Measurements from ENCODE around the gene RAB20.
"Not testable (repeated sequence)": the region's sequence is repeated elsewhere in the genome, so short reads cannot be mapped to it uniquely, and the experiment has no call there.

Gene RAB20

GRCh38 chr13:110575322-110576069 lies 14.0 kb upstream of the RAB20 start:
- no peak for DNase-seq (ENCODE audit: low spot score)

GRCh38 chr13:110574161-110574560 lies 12.6 kb upstream of the RAB20 start:
- no peak for DNase-seq (ENCODE audit: low spot score)

DNA sequence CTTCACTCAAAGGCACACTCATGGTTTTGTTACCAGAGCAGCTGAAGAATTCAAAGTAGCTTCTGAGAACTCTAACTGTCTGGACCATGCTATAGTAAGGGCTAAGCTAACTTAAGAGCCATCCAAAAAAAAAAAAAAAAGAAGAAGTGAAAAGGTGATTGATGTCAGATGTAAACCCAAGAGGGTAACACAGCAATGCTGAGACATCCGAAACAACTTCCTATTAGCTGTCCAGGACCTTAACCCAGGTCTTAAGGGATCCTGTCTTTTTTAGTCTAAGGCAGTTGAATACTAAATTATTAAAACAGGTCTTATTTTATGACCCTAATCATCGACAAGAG lies 11.2 kb upstream of the RAB20 start:
- no peak for DNase-seq (ENCODE audit: low spot score)

GRCh38 chr13:110571896-110572777 lies 10.6 kb upstream of the RAB20 start:
- DNase-seq (ENCODE audit: low spot score): no peak

DNA sequence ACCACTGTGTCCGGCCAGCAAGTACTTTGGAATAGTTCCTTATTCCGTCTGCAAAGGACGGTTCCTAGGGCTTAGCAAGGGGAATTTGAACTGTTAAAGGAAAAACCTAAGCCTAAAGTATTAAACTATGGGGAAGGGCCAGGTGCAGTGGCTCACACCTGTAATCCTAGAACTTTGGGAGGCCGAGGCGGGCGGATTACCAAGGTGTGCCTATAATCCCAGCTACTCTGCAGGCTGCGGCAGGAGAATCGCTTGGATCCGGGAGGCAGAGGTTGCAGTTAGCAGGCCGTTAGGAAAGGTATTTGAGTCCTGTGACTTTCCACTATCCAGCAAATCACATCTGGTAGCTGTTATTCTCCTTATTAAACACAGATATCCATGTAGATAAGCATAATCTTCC lies 9.4 kb upstream of the RAB20 start:
- no peak for DNase-seq (ENCODE audit: low spot score)

DNA sequence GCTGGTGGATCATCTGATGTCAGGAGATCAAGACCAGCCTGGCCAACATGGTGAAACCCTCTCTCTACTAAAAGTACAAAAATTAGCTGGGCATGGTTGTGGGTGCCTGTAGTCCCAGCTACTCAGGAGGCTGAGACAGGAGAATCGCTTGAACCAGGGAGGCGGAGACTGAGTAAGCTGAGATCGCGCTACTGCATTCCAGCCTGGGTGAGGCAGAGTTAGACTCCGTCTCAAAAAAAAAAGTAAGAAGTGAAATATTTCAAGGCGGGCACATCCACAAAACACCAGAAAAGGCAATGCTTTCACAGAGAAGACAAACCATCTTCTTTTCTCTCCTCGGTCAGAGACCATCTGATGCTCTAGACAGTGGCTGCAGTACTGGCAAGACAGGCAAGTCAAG lies 8.4 kb upstream of the RAB20 start:
- DNase-seq (ENCODE audit: low spot score): not testable (repeated sequence)

GRCh38 chr13:110568612-110569011 lies 7.1 kb upstream of the RAB20 start:
- no peak for DNase-seq (ENCODE audit: low spot score)

- no peak for DNase-seq (ENCODE audit: low spot score)
Observed at GRCh38 chr13:110566171-110566570, 4.6 kb upstream of the RAB20 start.

- no peak for DNase-seq (ENCODE audit: low spot score)
Observed at GRCh38 chr13:110565296-110565695, 3.8 kb upstream of the RAB20 start.

GRCh38 chr13:110564472-110564985 lies 3.0 kb upstream of the RAB20 start:
- no peak for DNase-seq (ENCODE audit: low spot score)

DNA sequence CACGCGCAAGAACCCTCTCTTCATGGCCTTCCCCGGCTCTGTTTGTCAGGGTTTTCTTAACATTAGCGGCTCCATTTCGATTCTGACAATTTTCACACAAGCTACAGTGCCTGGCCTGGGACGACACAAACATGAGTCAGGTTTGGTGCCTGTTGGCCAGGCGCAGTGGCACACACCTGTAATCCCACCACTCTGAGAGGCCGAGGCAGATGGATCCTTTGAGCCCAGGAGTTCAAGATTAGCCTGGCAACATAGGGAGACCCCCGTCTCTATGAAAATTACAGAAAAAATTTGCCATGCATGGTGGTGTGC lies 1.9 kb upstream of the RAB20 start:
- no peak for DNase-seq (ENCODE audit: low spot score)

- no peak for DNase-seq (ENCODE audit: low spot score)
Observed at GRCh38 chr13:110562696-110563462, 1.4 kb upstream of the RAB20 start.

- no peak for DNase-seq (ENCODE audit: low spot score)
Observed at GRCh38 chr13:110562036-110562597, 595 bp upstream of the RAB20 start.

- no peak for DNase-seq (ENCODE audit: low spot score)
Observed at GRCh38 chr13:110560601-110561343, 750 bp downstream of the RAB20 start.

DNA sequence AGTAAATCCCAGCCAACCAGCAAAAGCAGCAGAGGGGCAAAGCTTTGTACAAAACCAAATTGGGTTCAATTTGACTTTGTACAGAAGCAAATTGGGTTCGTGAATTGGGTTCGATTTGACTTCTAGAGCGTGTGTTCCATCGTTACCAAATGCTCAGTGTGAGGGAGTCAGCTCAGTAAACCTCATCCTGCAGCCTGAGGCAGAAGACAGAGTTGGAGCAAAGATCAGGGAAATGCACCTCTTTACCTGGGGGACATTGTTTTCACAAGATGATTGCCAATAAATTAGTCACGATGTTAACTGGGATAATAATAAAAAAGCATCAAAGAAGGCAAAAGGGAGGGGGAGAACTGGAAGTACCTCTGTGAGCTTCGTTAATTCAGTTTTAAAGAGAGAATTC lies 1.5 kb downstream of the RAB20 start:
- no peak for DNase-seq (ENCODE audit: low spot score)

DNA sequence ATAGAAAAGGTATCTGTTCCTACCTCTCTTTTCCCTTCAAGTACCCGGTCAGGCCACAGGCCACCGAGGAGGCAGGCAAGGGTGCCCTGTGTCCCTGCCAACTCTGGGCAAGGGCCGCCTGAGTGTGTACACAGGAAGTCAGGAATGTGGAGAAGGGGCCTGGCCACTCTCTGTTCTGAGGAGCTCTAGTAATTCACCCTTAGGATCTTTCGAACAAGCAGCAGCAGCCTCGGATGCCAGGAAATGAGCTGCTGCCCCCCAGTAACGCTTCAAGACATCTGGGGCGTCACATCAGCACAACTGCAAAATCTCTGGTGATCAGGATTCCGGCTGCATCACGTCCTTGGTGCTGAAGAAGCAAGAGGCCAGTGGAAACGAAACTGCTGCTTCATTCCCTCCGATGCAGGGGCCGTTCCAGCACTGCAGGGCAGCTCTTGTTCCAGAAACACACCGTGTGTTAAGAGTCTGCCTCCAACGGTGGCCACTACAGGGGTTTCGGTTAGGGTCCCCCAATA lies 2.0 kb downstream of the RAB20 start:
- DNase-seq (ENCODE audit: low spot score): no peak

DNA sequence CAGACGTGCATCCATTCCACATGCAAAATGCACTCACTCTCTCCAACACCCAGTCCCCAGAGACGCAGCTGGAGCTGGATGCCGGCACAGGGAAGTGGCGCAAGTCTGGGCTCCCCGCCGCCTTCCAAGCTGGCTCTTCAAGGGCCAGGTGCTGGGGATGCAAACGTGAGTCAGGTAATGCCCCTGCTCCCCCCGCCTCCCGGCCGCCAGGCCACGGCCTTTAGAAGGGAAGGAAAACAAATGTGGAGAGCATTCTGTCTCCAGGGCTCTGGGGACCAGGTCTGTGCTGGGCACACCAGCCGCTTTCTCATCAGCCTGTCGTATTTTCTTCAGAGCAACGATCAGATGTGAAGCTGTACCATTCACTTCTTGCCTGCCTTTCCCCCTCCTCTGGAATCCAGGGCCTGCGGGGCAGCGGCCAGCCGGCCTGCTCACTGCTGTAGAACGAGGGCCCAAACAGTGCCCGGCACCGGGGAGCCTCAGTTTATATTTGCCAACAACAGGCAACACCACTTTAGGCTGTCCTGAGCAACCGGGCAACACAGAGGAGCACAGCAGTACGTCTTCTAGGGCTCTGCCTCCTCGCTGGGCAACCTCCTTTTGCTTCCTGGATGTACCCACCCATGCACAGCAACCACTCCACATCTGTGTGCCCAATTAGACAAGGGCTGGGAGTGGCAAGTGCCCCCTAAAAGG lies 3.8 kb downstream of the RAB20 start:
- DNase-seq (ENCODE audit: low spot score): no peak

DNA sequence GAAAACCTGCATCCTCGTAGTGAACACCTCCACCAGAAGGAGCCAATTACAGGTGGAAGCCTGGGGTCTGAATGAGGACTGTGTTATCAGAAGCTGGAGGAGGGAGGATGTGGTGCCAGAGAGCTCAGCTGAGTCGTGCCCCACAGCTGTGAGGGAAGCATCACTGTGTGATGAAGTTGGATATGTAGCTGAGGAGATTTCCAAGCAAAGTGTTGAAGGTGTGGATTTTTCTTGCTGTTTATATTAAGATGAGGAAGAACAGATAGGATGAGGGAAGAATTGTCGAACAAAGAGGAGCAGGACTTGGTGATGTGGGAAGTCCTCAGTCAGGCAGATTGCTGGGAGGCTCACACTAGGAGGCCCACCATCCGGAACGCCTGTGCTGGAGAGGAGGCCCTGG lies 4.4 kb downstream of the RAB20 start:
- no peak for DNase-seq (ENCODE audit: low spot score)

- DNase-seq (ENCODE audit: low spot score): no peak
Observed at GRCh38 chr13:110556224-110556606, 5.3 kb downstream of the RAB20 start.

- DNase-seq (ENCODE audit: low spot score): no peak
Observed at GRCh38 chr13:110555601-110556223, 5.8 kb downstream of the RAB20 start.
